Measurements from ENCODE around the gene PPM1L.

The PPM1L gene

GRCh38 chr3:160808838-160809237 is 52.8 kb downstream of the PPM1L start:
- DNase-seq (ENCODE audit: low read depth in 1 of 2, low spot score in 1 of 2), result no peak
- H3K27me3 ChIP-seq (ENCODE audit: insufficient read depth, poor library complexity, severe bottlenecking), result no peaks in the 10 kb centered on the region
- no peak overlapping the region for H3K27ac ChIP-seq (replicated peaks)
- no peak overlapping the region for H3K4me3 ChIP-seq (replicated peaks; ENCODE audit: insufficient read depth, low read length)
- TF ChIP-seq GABPA (IDR thresholded peaks at IDR 0.05; ENCODE audit: low read depth), result no peak
- TF ChIP-seq, protein P1, sequence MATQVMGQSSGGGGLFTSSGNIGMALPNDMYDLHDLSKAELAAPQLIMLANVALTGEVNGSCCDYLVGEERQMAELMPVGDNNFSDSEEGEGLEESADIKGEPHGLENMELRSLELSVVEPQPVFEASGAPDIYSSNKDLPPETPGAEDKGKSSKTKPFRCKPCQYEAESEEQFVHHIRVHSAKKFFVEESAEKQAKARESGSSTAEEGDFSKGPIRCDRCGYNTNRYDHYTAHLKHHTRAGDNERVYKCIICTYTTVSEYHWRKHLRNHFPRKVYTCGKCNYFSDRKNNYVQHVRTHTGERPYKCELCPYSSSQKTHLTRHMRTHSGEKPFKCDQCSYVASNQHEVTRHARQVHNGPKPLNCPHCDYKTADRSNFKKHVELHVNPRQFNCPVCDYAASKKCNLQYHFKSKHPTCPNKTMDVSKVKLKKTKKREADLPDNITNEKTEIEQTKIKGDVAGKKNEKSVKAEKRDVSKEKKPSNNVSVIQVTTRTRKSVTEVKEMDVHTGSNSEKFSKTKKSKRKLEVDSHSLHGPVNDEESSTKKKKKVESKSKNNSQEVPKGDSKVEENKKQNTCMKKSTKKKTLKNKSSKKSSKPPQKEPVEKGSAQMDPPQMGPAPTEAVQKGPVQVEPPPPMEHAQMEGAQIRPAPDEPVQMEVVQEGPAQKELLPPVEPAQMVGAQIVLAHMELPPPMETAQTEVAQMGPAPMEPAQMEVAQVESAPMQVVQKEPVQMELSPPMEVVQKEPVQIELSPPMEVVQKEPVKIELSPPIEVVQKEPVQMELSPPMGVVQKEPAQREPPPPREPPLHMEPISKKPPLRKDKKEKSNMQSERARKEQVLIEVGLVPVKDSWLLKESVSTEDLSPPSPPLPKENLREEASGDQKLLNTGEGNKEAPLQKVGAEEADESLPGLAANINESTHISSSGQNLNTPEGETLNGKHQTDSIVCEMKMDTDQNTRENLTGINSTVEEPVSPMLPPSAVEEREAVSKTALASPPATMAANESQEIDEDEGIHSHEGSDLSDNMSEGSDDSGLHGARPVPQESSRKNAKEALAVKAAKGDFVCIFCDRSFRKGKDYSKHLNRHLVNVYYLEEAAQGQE (IDR thresholded peaks at IDR 0.05; ENCODE audit: insufficient replicate concordance, low read depth), result no peak
- TF ChIP-seq SPI1 (IDR thresholded peaks at IDR 0.05; ENCODE audit: borderline replicate concordance, low read depth), result no peak
- TF ChIP-seq, protein P2, sequence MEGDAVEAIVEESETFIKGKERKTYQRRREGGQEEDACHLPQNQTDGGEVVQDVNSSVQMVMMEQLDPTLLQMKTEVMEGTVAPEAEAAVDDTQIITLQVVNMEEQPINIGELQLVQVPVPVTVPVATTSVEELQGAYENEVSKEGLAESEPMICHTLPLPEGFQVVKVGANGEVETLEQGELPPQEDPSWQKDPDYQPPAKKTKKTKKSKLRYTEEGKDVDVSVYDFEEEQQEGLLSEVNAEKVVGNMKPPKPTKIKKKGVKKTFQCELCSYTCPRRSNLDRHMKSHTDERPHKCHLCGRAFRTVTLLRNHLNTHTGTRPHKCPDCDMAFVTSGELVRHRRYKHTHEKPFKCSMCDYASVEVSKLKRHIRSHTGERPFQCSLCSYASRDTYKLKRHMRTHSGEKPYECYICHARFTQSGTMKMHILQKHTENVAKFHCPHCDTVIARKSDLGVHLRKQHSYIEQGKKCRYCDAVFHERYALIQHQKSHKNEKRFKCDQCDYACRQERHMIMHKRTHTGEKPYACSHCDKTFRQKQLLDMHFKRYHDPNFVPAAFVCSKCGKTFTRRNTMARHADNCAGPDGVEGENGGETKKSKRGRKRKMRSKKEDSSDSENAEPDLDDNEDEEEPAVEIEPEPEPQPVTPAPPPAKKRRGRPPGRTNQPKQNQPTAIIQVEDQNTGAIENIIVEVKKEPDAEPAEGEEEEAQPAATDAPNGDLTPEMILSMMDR (IDR thresholded peaks at IDR 0.05; ENCODE audit: insufficient read depth, low read length), result no peak
- no peak for TF ChIP-seq POLR2AphosphoS5 (IDR thresholded peaks at IDR 0.05; ENCODE audit: low read depth)

GRCh38 chr3:160809453-160809852 is 53.4 kb downstream of the PPM1L start:
- H3K4me3 ChIP-seq (replicated peaks; ENCODE audit: insufficient read depth, low read length), result no peak overlapping the region
- no peak for DNase-seq (ENCODE audit: low read depth in 1 of 2, low spot score in 1 of 2)
- H3K27me3 ChIP-seq (ENCODE audit: insufficient read depth, poor library complexity, severe bottlenecking), result no peaks in the 10 kb centered on the region
- H3K27ac ChIP-seq (replicated peaks), result no peak overlapping the region
- TF ChIP-seq, protein P1 (IDR thresholded peaks at IDR 0.05; ENCODE audit: insufficient replicate concordance, low read depth), result no peak
- TF ChIP-seq SPI1 (IDR thresholded peaks at IDR 0.05; ENCODE audit: borderline replicate concordance, low read depth), result no peak
- TF ChIP-seq, protein P2 (IDR thresholded peaks at IDR 0.05; ENCODE audit: insufficient read depth, low read length), result no peak
- TF ChIP-seq GABPA (IDR thresholded peaks at IDR 0.05; ENCODE audit: low read depth), result no peak
- TF ChIP-seq POLR2AphosphoS5 (IDR thresholded peaks at IDR 0.05; ENCODE audit: low read depth), result no peak

DNA sequence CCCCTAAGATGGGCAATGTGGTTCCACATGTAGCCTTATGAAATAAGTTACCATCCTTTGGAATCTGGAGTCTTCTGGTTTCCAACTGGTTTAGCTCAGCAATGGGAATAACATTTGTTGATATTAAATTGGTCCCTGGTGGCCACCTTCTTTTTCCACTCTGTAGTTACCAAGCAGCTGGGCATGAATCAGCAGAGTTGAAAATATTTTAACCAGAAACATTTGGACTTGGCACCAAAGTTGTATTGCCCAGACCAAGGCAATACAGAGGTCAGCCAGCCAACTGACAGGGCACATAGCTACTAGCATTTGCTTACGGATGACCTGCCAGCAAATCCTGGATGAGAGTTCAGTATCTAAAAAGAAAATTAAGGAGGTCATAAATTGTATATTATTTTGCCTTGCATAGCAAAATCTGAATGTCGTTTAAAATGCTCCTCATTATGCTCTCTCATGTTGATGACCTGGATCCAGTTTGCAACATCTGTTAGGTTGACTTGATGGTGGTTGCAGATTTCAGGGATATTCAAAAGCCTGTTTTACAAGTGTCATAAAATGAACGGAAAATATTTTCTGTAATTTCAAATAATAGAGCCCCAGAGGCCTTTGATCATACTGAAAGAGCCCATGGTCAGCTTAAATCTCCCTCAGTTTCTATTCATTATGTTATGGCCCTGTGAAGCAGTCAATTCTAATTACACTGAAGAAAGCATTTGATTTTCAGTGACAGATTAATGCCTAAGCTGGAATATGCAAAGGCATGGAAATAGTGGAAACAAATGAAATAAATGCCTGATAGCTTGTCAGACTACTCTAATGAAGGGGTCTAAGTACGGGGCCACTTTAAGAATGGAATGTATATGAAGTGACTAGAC is 54.6 kb downstream of the PPM1L start:
- DNase-seq (ENCODE audit: low read depth in 1 of 2, low spot score in 1 of 2), result no peak
- no peaks in the 10 kb centered on the region for H3K27me3 ChIP-seq (ENCODE audit: insufficient read depth, poor library complexity, severe bottlenecking)
- H3K27ac ChIP-seq (replicated peaks), result no peak overlapping the region
- TF ChIP-seq POLR2AphosphoS5 (IDR thresholded peaks at IDR 0.05; ENCODE audit: low read depth) (no peak), GABPA (IDR thresholded peaks at IDR 0.05; ENCODE audit: low read depth) (no peak), SPI1 (IDR thresholded peaks at IDR 0.05; ENCODE audit: borderline replicate concordance, low read depth) (no peak)
- TF ChIP-seq, protein P2 (IDR thresholded peaks at IDR 0.05; ENCODE audit: insufficient read depth, low read length), result no peak
- TF ChIP-seq, protein P1 (IDR thresholded peaks at IDR 0.05; ENCODE audit: insufficient replicate concordance, low read depth), result no peak
- H3K4me3 ChIP-seq (replicated peaks; ENCODE audit: insufficient read depth, low read length), result no peak overlapping the region
